Keratinocyte (primary cell): ENCODE results near the gene KAZALD1. TPM values are rescaled to one million over a fixed set of nuclear protein-coding genes. Genes with fewer than 3 reads are reported as not detected.

Source experiments
- DNase-seq: peaks from one replicate; pipeline ENCODE4 v3.0.0-alpha.2; 2011; ENCODE audit warnings: low read depth, missing footprints, low spot score
- FAIRE-seq: peaks from 2 replicates; lab custom pipeline; 2011; peaks lifted over from hg19 to GRCh38; lab: Jason Lieb, UNC
- H2AFZ ChIP-seq: 2 replicates; pipeline ENCODE4 v1.6.0; 2012; ENCODE audit warnings: low read length, control low read depth, inconsistent platforms; ENCODE audit not compliant: control insufficient read depth
- H3K27ac ChIP-seq: 2 replicates; pipeline ENCODE4 v1.5.1; 2011; ENCODE audit warnings: low read length; ENCODE audit not compliant: control insufficient read depth, insufficient read depth
- H3K27me3 ChIP-seq: 3 replicates; pipeline ENCODE4 v1.6.0; 2011; ENCODE audit warnings: low read length; ENCODE audit not compliant: control insufficient read depth, insufficient read depth; ENCODE audit errors: extremely low read depth
- H3K36me3 ChIP-seq, 2 experiments: 2 replicates in 1 of 2; 3 replicates in 1 of 2; pipeline ENCODE4 v1.5.1; 2011; ENCODE audit warnings: low read length in 2 of 2, mild to moderate bottlenecking in 1 of 2; ENCODE audit not compliant: control insufficient read depth in 2 of 2, insufficient read depth in 2 of 2; ENCODE audit errors: extremely low read depth in 1 of 2
- H3K4me1 ChIP-seq: 3 replicates; pipeline ENCODE4 v1.5.1; 2011; ENCODE audit warnings: low read length; ENCODE audit not compliant: control insufficient read depth, insufficient read depth; ENCODE audit errors: extremely low read depth
- H3K4me2 ChIP-seq: 3 replicates; pipeline ENCODE4 v1.6.0; 2011; ENCODE audit warnings: low read depth, low read length; ENCODE audit not compliant: control insufficient read depth, insufficient read depth; ENCODE audit errors: extremely low read depth
- H3K4me3 ChIP-seq, 3 experiments: fragments of 200-600 bp in 1 of 3; sonication (generic) in 1 of 3; 2 replicates in 2 of 3; 3 replicates in 1 of 3; pipeline ENCODE4 v1.5.1; 2011 to 2016; ENCODE audit warnings: low read length in 3 of 3, mild to moderate bottlenecking in 3 of 3, control low read depth in 2 of 3, inconsistent platforms in 1 of 3, low read depth in 1 of 3, mixed read lengths in 1 of 3, mixed run types in 1 of 3, moderate library complexity in 1 of 3; ENCODE audit not compliant: control insufficient read depth in 2 of 3, insufficient read depth in 2 of 3; ENCODE audit errors: extremely low read depth in 1 of 3
- H3K79me2 ChIP-seq: 2 replicates; pipeline ENCODE4 v1.6.0; 2012; ENCODE audit warnings: low read length; ENCODE audit not compliant: control insufficient read depth, insufficient read depth
- H3K9ac ChIP-seq: 3 replicates; pipeline ENCODE4 v1.6.0; 2011; ENCODE audit warnings: low read length; ENCODE audit not compliant: control insufficient read depth, insufficient read depth; ENCODE audit errors: extremely low read depth
- H3K9me1 ChIP-seq: 3 replicates; pipeline ENCODE4 v1.6.0; 2011; ENCODE audit warnings: low read length; ENCODE audit not compliant: control insufficient read depth, insufficient read depth; ENCODE audit errors: extremely low read depth
- H3K9me3 ChIP-seq: 2 replicates; pipeline ENCODE4 v1.5.1; 2012; ENCODE audit warnings: low read depth, low read length; ENCODE audit not compliant: control insufficient read depth
- H4K20me1 ChIP-seq: 3 replicates; pipeline ENCODE4 v1.6.0; 2011; ENCODE audit warnings: low read length; ENCODE audit not compliant: control insufficient read depth, insufficient read depth; ENCODE audit errors: extremely low read depth
- EZH2 ChIP-seq: IDR thresholded peaks from one replicate; pipeline ENCODE4 v1.6.1; 2012; ENCODE audit warnings: inconsistent platforms, mild to moderate bottlenecking, low read length, moderate library complexity
- dilution Hi-C: fragments of 300-500 bp; cut with MboI; formaldehyde crosslinking; loops from one replicate; pipeline ENCODE4 v1.7.0; 2020; ENCODE audit warnings: low sequenced_read_pairs; ENCODE audit not compliant: extremely low pct_ligation_motif_present
- polyA plus RNA-seq, 5 experiments: library from polyadenylated mRNA; depleted of rRNA in 3 of 5; stranded (reverse) in 3 of 5; stranded (forward) in 1 of 5; unstranded in 1 of 5; fragments of >200 nt; gene quantifications; 1 replicate in 1 of 5; 2 replicates in 3 of 5; 3 replicates in 1 of 5; pipeline versions ENCODE4 v1.2.1 to v1.2.3, GENCODE V29; 2011 to 2012; ENCODE audit warnings: missing spikeins in 2 of 5, low read depth in 1 of 5, low replicate concordance in 1 of 5
- TF ChIP-seq, protein P1 (sequence below), 3 experiments: IDR thresholded peaks in 1 of 3; conservative IDR thresholded peaks in 1 of 3; optimal IDR thresholded peaks in 1 of 3; 2 replicates in 2 of 3; 3 replicates in 1 of 3; pipeline versions ENCODE3 to v1.5.1; 2011; ENCODE audit warnings: low read length in 3 of 3, mild to moderate bottlenecking in 3 of 3, moderate library complexity in 2 of 3, control low read depth in 1 of 3, inconsistent platforms in 1 of 3; ENCODE audit not compliant: insufficient read depth in 2 of 3; ENCODE audit errors: extremely low read depth in 1 of 3

KAZALD1 gene
- polyA plus RNA-seq, 1 donor (not counting 4 experiments of a cell fraction or from before 2014, with no cell fraction given), result 0.08 TPM

DNA sequence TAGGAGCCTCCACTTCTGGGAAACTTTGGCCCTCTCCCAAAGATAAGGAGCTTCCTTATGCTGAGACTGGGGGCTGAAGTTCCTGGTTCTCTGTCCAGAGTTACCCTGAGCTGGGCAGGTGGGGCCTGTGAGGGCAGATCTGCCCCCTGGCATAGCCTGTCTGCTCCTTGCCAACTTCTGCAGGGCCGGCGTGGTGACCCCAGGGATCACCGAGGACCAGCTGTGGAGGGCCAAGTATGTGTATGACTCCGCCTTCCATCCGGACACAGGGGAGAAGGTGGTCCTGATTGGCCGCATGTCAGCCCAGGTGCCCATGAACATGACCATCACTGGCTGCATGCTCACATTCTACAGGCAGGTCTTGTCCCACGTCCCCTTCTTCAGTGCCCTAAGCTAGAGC, 26.5 kb upstream of the KAZALD1 start:
- Histone ChIP-seq H4K20me1 (no peaks in the 10 kb centered on the region), H3K4me1 (peaks cover 27% of the 10 kb centered on the region)

DNA sequence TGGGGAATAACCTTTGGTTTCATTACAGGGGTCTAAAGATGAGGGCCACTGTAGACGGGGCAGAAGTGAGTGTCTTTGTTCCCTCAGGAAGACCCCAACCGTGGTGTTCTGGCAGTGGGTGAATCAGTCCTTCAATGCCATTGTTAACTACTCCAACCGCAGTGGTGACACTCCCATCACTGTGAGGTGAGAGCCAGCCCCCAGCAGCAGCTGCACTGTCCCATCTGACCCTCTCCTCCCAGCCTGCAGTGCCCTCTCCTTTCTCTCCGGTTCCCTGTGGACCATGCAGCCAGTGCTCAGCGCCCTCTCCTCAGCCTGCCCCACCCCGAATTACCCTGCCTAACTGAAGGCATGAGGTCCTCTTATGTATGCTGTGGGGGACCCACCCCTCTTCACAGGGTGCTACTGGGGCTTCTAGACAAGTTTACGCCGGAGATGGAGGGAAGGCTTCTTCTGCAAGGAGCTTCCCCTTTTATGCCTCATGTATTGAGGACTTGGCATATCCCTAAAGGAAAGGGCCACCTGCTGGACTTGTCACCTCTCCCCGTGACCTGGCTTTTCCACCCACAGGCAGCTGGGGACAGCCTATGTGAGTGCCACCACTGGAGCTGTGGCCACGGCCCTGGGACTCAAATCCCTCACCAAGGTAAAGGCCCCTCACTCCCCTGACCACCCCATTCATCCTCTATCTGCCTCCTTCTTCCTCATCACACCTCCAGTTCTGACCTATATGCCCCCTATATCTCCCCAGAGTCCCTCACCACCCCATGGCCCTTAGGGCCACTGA, 25.7 kb upstream of the KAZALD1 start:
- peaks cover 23% of the 10 kb centered on the region for H3K4me1 ChIP-seq
- TF ChIP-seq, protein P1, sequence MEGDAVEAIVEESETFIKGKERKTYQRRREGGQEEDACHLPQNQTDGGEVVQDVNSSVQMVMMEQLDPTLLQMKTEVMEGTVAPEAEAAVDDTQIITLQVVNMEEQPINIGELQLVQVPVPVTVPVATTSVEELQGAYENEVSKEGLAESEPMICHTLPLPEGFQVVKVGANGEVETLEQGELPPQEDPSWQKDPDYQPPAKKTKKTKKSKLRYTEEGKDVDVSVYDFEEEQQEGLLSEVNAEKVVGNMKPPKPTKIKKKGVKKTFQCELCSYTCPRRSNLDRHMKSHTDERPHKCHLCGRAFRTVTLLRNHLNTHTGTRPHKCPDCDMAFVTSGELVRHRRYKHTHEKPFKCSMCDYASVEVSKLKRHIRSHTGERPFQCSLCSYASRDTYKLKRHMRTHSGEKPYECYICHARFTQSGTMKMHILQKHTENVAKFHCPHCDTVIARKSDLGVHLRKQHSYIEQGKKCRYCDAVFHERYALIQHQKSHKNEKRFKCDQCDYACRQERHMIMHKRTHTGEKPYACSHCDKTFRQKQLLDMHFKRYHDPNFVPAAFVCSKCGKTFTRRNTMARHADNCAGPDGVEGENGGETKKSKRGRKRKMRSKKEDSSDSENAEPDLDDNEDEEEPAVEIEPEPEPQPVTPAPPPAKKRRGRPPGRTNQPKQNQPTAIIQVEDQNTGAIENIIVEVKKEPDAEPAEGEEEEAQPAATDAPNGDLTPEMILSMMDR (optimal IDR thresholded peaks at IDR 0.05 in 1 of 3, IDR thresholded peaks at IDR 0.05 in 1 of 3, conservative IDR thresholded peaks at IDR 0.05 in 1 of 3; ENCODE audit: extremely low read depth in 1 of 3, insufficient read depth in 2 of 3, low read length in 3 of 3), result no peak
- no peak for TF ChIP-seq EZH2
- H3K4me3 ChIP-seq, result no peak overlapping the region
- peaks cover 5% of the 10 kb centered on the region for H3K79me2 ChIP-seq
- H3K27me3 ChIP-seq, result no peaks in the 10 kb centered on the region
- no peaks in the 10 kb centered on the region for H4K20me1 ChIP-seq
- no peak overlapping the region for H3K4me2 ChIP-seq
- dilution Hi-C loops, result no loop called here
- no peaks in the 10 kb centered on the region for H3K9me3 ChIP-seq
- FAIRE-seq, result no peak
- no peak overlapping the region for H3K27ac ChIP-seq
- no peak for DNase-seq
- H3K9ac ChIP-seq, result no peak overlapping the region
- H3K36me3 ChIP-seq, result peaks cover 21 to 49% of the 10 kb centered on the region in 2 experiments
- no peak overlapping the region for H2AFZ ChIP-seq
- H3K9me1 ChIP-seq, result no peaks in the 10 kb centered on the region

More for the DNA sequence above, 26.5 kb upstream of the KAZALD1 start:
- peaks cover 5% of the 10 kb centered on the region for H3K79me2 ChIP-seq
- H3K27ac ChIP-seq, result no peak overlapping the region
- H3K4me2 ChIP-seq, result no peak overlapping the region
- TF ChIP-seq, protein P1 (optimal IDR thresholded peaks at IDR 0.05 in 1 of 3, IDR thresholded peaks at IDR 0.05 in 1 of 3, conservative IDR thresholded peaks at IDR 0.05 in 1 of 3; ENCODE audit: extremely low read depth in 1 of 3, insufficient read depth in 2 of 3, low read length in 3 of 3), result no peak
- TF ChIP-seq EZH2, result no peak
- H2AFZ ChIP-seq, result no peak overlapping the region
- H3K36me3 ChIP-seq, result peaks cover 21 to 49% of the 10 kb centered on the region in 2 experiments
- dilution Hi-C loops, result no loop called here
- no peak overlapping the region for H3K4me3 ChIP-seq
- H3K9me1 ChIP-seq, result no peaks in the 10 kb centered on the region
- FAIRE-seq (no peak), DNase-seq (no peak)
- H3K9ac ChIP-seq, result no peak overlapping the region
- H3K27me3 ChIP-seq, result no peaks in the 10 kb centered on the region
- no peaks in the 10 kb centered on the region for H3K9me3 ChIP-seq
